GM12878 (cell line): ENCODE data around the gene MYDGF. TPM values are rescaled to one million over a fixed set of nuclear protein-coding genes. Genes with fewer than 3 reads are reported as not detected.
A peak's percentile ranks its signal among the peaks of the same experiment; 100 is the strongest.
"Not testable (repeated sequence)": the region's sequence is repeated elsewhere in the genome, so short reads cannot be mapped to it uniquely, and the experiment has no call there.

Experiments
- ATAC-seq: fragments of 200-7000 bp; cut with Tn5 transposase; 3 replicates; pipeline ENCODE4 v1.9.1; 2020; ENCODE audit warnings: mild to moderate bottlenecking, moderate library complexity
- BruUV-seq: library from RNA; stranded (reverse); fragments of 400-500 nt; replicated peaks from 2 replicates; lab custom pipeline; 2021; lab: Mats Ljungman, UMichigan
- CTCF ChIA-PET: fragments of 300-600 bp; sonication (Branson Sonifier 250); formaldehyde crosslinking; extraction: SDS; loops from one replicate; lab custom pipeline; 2021; ENCODE audit warnings: inconsistent platforms; lab: Yijun Ruan, JAX
- POLR2A ChIA-PET: fragments of 350-600 bp; formaldehyde crosslinking; extraction: SDS; loops from one replicate; lab custom pipeline; 2021; ENCODE audit warnings: inconsistent platforms; lab: Charles Lee
- RAD21 ChIA-PET: fragments of 300-600 bp; sonication (Branson Sonifier 250); formaldehyde crosslinking; loops from one replicate; lab custom pipeline; 2023; ENCODE audit warnings: antibody characterized with exemption; ENCODE audit not compliant: unreplicated experiment; lab: Charles Lee
- SMC1A ChIA-PET: fragments of 300-600 bp; sonication (Branson Sonifier 250); formaldehyde crosslinking; loops from one replicate; lab custom pipeline; 2023; ENCODE audit not compliant: unreplicated experiment, uncharacterized antibody; lab: Charles Lee
- DNase-seq: peaks from one replicate; pipeline ENCODE4 v3.0.0-alpha.2; 2011; ENCODE audit warnings: low read depth, low spot score
- FAIRE-seq: peaks from 3 replicates; lab custom pipeline; 2011; peaks lifted over from hg19 to GRCh38; lab: Jason Lieb, UNC
- H2AFZ ChIP-seq: 2 replicates; pipeline ENCODE4 v1.6.0; 2011; ENCODE audit warnings: low read depth, low read length, control low read depth; ENCODE audit not compliant: control insufficient read depth
- H3K27ac ChIP-seq: 2 replicates; pipeline ENCODE4 v1.5.1; 2011; ENCODE audit warnings: control low read depth; ENCODE audit not compliant: control insufficient read depth, insufficient read depth
- H3K27me3 ChIP-seq, 2 experiments: replicated peaks in 1 of 2; 2 replicates each; pipeline versions ENCODE4 v1.6.0 to v1.6.1; 2011; ENCODE audit warnings: low read length in 1 of 2; ENCODE audit not compliant: control insufficient read depth in 2 of 2, insufficient read depth in 2 of 2
- H3K36me3 ChIP-seq, 2 experiments: 2 replicates each; pipeline ENCODE4 v1.5.1; 2011; ENCODE audit warnings: low read length in 1 of 2; ENCODE audit not compliant: control insufficient read depth in 2 of 2, insufficient read depth in 2 of 2
- H3K4me1 ChIP-seq: 2 replicates; pipeline ENCODE4 v1.6.1; 2011; ENCODE audit warnings: mild to moderate bottlenecking, low read length, moderate library complexity, mixed read lengths; ENCODE audit not compliant: control insufficient read depth, insufficient read depth
- H3K4me2 ChIP-seq: 2 replicates; pipeline ENCODE4 v1.6.0; 2011; ENCODE audit warnings: control low read depth; ENCODE audit not compliant: control insufficient read depth, insufficient read depth
- H3K4me3 ChIP-seq: fragments of 200-600 bp; sonication (generic); 2 replicates; pipeline ENCODE4 v1.5.1; 2016
- H3K79me2 ChIP-seq: 2 replicates; pipeline ENCODE4 v1.6.0; 2011; ENCODE audit warnings: low read length; ENCODE audit not compliant: control insufficient read depth, insufficient read depth
- H3K9ac ChIP-seq: 2 replicates; pipeline ENCODE4 v1.8.0; 2011; ENCODE audit warnings: low read length, control low read depth, mixed read lengths; ENCODE audit not compliant: control insufficient read depth, insufficient read depth
- H3K9me3 ChIP-seq: replicated peaks from 3 replicates; pipeline ENCODE4 v1.5.1; 2011; ENCODE audit warnings: mild to moderate bottlenecking, low read length; ENCODE audit not compliant: control insufficient read depth, insufficient read depth
- H4K20me1 ChIP-seq: 2 replicates; pipeline ENCODE4 v1.6.0; 2011; ENCODE audit not compliant: control insufficient read depth, insufficient read depth
- POLR2A ChIP-seq: IDR thresholded peaks from 2 replicates; pipeline ENCODE4 v1.6.1; 2011; ENCODE audit warnings: low read depth, mild to moderate bottlenecking, low read length
- SMAD1 ChIP-seq: fragments of 450-650 bp; IDR thresholded peaks from 2 replicates; pipeline ENCODE4 v1.6.1; 2018; ENCODE audit warnings: mild to moderate bottlenecking, low read depth; ENCODE audit not compliant: partially characterized antibody
- WGBS: methylation state at CpG from one replicate; pipeline ENCODE4 v1.1.6; 2016; ENCODE audit warnings: low lambda C conversion rate; ENCODE audit not compliant: insufficient replicate concordance, insufficient coverage; ENCODE audit errors: missing lambda C conversion rate; 5-methylcytosine and 5-hydroxymethylcytosine counted together
- in situ Hi-C: fragments of 300-500 bp; cut with MboI; formaldehyde crosslinking; loops from 9 replicates; pipeline ENCODE4 v1.14.3; 2018; ENCODE audit warnings: mixed read lengths
- intact Hi-C: fragments of 100-400 bp; cut with micrococcal nuclease; formaldehyde crosslinking; loops from one replicate; pipeline ENCODE4 v1.14.2; 2022; ENCODE audit not compliant: unreplicated experiment
- polyA plus RNA-seq, 11 experiments: library from polyadenylated mRNA; depleted of rRNA in 4 of 11; unstranded in 6 of 11; stranded (reverse) in 5 of 11; fragments of >200 nt; fragmentation: Nextera tagmentation in 4 of 11; fragmentation: Illumina TruSeq in 1 of 11; extraction: Ambion mirVana in 4 of 11; extraction: Trizol in 1 of 11; gene quantifications; 1 replicate in 1 of 11; 2 replicates in 10 of 11; pipeline versions ENCODE4 v1.2.1 to v1.2.3, GENCODE V29; 2011 to 2016; ENCODE audit warnings: inconsistent platforms in 2 of 11, missing spikeins in 2 of 11, low read depth in 1 of 11
- total RNA-seq, 4 experiments: library from RNA; depleted of rRNA in 3 of 4; stranded (reverse); fragments of >200 nt in 3 of 4; fragmentation: Illumina TruSeq in 1 of 4; extraction: Trizol in 1 of 4; gene quantifications; 2 replicates each; pipeline versions ENCODE4 v1.2.1 to v1.2.3, GENCODE V29; 2013 to 2021

MYDGF gene
- total and polyA plus RNA-seq, 10 of the 15 experiments (the other 5 are each of a cell fraction or from before 2014, with no cell fraction given): 2.3 to 196 (median 57.5) TPM

DNA sequence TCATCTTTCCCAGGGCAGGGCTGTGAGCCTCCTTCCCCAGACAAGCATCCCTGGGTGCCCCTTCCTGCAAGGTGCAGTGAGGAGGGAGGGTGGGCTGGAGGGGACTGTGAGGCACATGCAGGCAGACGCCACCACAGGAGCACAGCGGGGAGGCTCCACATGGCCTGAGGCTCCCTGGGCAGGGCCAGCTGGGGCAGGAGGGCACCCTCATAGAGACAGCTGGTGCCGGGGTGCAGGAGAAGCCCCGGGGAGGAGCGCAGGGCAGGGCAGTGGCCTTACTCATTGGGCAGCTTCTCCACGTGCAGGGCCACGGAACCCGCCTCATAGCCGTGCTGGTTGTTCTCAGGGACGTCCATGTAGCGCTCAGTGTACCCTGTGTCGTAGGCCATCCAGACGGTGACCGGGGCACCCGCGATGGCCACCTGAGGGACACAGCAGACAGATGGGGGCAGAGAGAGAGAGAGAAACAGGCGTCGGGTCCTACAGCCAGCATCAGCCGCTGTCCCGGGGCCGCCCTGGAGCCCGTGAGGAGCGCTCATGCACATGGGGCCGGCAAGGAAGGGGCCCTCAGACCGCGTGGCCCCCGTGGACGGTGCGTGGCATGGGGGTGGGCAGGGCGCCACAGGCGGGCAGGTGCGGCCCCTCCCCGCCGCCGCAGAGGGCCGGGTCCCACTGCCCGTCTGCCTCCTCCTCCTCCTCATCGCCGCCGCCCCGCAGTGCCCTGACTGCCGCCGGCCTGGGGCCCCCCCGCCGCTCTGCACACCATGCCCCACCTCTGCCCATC is 12.5 kb upstream of the MYDGF start:
- Histone ChIP-seq H3K27ac (no peak overlapping the region), H3K27me3 (no peaks in the 10 kb centered on the region), H3K9ac (no peak overlapping the region), H3K79me2 (no peaks in the 10 kb centered on the region), H3K4me2 (no peak overlapping the region), H3K4me3 (no peak overlapping the region), H2AFZ (no peak overlapping the region), H3K4me1 (no peaks in the 10 kb centered on the region), H3K36me3 (peaks cover 2 to 6% of the 10 kb centered on the region in 2 experiments; a peak in 3 of 4 replicates), H4K20me1 (no peaks in the 10 kb centered on the region), H3K9me3 (no peaks in the 10 kb centered on the region)
- DNase-seq (no peak), FAIRE-seq (no peak), ATAC-seq (no peak)
- TF ChIP-seq POLR2A (peak; percentile 8; the same call in 1 of the 2 replicates), SMAD1 (no peak)
- WGBS: 98% methylated on average over 34 of the region's 45 CpGs
- ChIA-PET CTCF (no interaction called here), RAD21 (no interaction called here), POLR2A (no interaction called here), SMC1A (no interaction called here)
- intact Hi-C loops (no loop called here), in situ Hi-C loops (no loop called here)
- BruUV-seq: no TSS peak

DNA sequence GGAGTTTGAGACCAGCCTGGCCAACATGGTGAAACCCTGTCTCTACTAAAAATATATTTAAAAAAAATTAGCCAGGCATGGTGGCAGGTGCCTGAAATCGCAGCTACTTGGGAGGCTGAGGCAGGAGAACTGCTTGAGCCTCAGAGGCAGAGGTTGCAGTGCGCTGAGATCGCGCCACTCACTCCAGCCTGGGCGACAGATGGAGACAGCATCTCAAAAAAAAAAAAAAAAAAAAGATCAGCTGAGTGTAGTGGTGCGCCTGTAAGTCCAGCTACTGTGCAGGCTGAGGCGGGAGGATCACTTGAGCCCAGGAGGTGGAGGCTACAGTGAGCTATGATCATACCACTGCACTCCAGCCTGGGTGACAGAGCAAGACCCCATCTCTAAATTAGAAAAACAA is 9.9 kb upstream of the MYDGF start:
- FAIRE-seq, ATAC-seq, H3K27ac ChIP-seq, DNase-seq, CTCF ChIA-PET, H2AFZ ChIP-seq, BruUV-seq, in situ Hi-C loops, H3K9me3 ChIP-seq, H3K79me2 ChIP-seq, H4K20me1 ChIP-seq, H3K4me3 ChIP-seq, SMC1A ChIA-PET, H3K27me3 ChIP-seq, intact Hi-C loops, H3K9ac ChIP-seq, H3K4me2 ChIP-seq, H3K4me1 ChIP-seq: not testable (repeated sequence)
- WGBS: 97% methylated on average over 7 of the region's 7 CpGs
- POLR2A ChIA-PET: interaction anchor here (0.6 to 0.7 kb wide), 2 partner anchors 19 to 41 kb away, joined by 3 to 5 read pairs; no protein-coding TSS in a partner anchor
- RAD21 ChIA-PET: interaction anchor here (0.6 kb wide), 1 partner anchor 359 kb away, joined by 3 read pairs; no protein-coding TSS in a partner anchor
- peaks cover 2 to 12% of the 10 kb centered on the region in 2 experiments for H3K36me3 ChIP-seq
